ENCODE measurements around the gene FOXA2. TPM values are rescaled to one million over a fixed set of nuclear protein-coding genes. Genes with fewer than 3 reads are reported as not detected.

Gene FOXA2
- total and polyA plus RNA-seq, 2 of the 13 experiments (the other 11 are each of a cell fraction or from before 2014, with no cell fraction given) = 8.8 to 12.2 TPM

DNA sequence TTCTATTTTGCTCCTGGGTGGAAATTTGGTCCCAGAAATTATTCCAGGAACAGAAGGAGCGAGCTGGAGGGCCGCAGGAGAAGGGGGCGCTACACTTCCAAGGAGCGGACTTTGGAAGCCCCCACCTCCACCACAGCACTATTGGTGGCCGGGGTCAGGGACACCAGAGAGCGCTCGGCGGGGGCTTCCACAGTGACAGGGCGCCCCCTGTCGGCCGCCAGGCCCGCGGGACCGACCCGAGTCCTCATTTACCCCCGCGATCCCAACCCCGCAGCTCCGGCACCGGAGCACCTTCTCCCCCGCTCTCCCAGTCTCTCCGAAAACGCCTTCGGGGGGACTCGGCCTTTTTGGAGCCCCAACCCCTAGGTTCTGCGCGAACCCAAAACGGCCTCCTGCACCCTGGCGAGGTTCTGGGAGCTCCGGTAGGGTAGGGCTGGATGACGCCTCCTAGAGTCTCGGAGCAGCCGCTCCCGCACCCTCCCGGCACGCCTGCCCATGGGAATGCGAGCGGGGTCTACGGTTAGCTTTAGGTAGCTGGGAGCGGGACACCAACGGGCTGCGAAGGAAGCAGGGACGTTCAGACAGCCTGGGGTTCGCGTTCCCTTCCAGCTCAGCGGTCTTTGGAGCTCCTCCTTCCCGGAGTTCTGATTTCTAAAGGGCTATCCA, 2.4 kb upstream of the FOXA2 start (continued):
- TF ChIP-seq SIX4 (CRISPR knock-in tag; IDR thresholded peaks at IDR 0.05) (no peak), ZNF205 (CRISPR knock-in tag; IDR thresholded peaks at IDR 0.05) (peak; percentile 60; the same call in 1 of the 2 replicates), ZKSCAN1 (IDR thresholded peaks at IDR 0.05; ENCODE audit: low read length) (peak; percentile 54), ZFAT (CRISPR knock-in tag; conservative IDR thresholded peaks at IDR 0.05) (no peak), ZMYM4 (CRISPR knock-in tag; IDR thresholded peaks at IDR 0.05) (peak; percentile 83), ZSCAN25 (CRISPR knock-in tag; IDR thresholded peaks at IDR 0.05) (peak; percentile 46; the same call in 1 of the 2 replicates), ZNF616 (CRISPR knock-in tag; IDR thresholded peaks at IDR 0.05; ENCODE audit: low read depth) (peak; percentile 33; the same call in 1 of the 2 replicates), NCOA1 (CRISPR knock-in tag; IDR thresholded peaks at IDR 0.05) (peak; percentile 74; the same call in 1 of the 2 replicates), MEIS1 (CRISPR knock-in tag; IDR thresholded peaks at IDR 0.05; ENCODE audit: borderline replicate concordance) (0 out of 2 replicates have a peak, but pooled peaks have one; percentile 22), ZNF724P (CRISPR knock-in tag; IDR thresholded peaks at IDR 0.05; ENCODE audit: borderline replicate concordance) (no peak), ZNF605 (CRISPR knock-in tag; IDR thresholded peaks at IDR 0.05) (peak; percentile 63), HNF4G (IDR thresholded peaks at IDR 0.05; ENCODE audit: borderline replicate concordance, low read depth, low read length) (peak; percentile 78), HNF4G (CRISPR knock-in tag; IDR thresholded peaks at IDR 0.05; ENCODE audit: borderline replicate concordance, low read depth) (no peak), PAX8 (CRISPR knock-in tag; IDR thresholded peaks at IDR 0.05; ENCODE audit: borderline replicate concordance) (no peak), ZNF20 (CRISPR knock-in tag; IDR thresholded peaks at IDR 0.05) (no peak)
- TF ChIP-seq, protein P1, sequence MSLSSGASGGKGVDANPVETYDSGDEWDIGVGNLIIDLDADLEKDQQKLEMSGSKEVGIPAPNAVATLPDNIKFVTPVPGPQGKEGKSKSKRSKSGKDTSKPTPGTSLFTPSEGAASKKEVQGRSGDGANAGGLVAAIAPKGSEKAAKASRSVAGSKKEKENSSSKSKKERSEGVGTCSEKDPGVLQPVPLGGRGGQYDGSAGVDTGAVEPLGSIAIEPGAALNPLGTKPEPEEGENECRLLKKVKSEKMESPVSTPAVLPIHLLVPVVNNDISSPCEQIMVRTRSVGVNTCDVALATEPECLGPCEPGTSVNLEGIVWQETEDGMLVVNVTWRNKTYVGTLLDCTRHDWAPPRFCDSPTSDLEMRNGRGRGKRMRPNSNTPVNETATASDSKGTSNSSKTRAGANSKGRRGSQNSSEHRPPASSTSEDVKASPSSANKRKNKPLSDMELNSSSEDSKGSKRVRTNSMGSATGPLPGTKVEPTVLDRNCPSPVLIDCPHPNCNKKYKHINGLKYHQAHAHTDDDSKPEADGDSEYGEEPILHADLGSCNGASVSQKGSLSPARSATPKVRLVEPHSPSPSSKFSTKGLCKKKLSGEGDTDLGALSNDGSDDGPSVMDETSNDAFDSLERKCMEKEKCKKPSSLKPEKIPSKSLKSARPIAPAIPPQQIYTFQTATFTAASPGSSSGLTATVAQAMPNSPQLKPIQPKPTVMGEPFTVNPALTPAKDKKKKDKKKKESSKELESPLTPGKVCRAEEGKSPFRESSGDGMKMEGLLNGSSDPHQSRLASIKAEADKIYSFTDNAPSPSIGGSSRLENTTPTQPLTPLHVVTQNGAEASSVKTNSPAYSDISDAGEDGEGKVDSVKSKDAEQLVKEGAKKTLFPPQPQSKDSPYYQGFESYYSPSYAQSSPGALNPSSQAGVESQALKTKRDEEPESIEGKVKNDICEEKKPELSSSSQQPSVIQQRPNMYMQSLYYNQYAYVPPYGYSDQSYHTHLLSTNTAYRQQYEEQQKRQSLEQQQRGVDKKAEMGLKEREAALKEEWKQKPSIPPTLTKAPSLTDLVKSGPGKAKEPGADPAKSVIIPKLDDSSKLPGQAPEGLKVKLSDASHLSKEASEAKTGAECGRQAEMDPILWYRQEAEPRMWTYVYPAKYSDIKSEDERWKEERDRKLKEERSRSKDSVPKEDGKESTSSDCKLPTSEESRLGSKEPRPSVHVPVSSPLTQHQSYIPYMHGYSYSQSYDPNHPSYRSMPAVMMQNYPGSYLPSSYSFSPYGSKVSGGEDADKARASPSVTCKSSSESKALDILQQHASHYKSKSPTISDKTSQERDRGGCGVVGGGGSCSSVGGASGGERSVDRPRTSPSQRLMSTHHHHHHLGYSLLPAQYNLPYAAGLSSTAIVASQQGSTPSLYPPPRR (CRISPR knock-in tag; IDR thresholded peaks at IDR 0.05; ENCODE audit: borderline replicate concordance) = peak; percentile 64
- TF ChIP-seq, protein P2, sequence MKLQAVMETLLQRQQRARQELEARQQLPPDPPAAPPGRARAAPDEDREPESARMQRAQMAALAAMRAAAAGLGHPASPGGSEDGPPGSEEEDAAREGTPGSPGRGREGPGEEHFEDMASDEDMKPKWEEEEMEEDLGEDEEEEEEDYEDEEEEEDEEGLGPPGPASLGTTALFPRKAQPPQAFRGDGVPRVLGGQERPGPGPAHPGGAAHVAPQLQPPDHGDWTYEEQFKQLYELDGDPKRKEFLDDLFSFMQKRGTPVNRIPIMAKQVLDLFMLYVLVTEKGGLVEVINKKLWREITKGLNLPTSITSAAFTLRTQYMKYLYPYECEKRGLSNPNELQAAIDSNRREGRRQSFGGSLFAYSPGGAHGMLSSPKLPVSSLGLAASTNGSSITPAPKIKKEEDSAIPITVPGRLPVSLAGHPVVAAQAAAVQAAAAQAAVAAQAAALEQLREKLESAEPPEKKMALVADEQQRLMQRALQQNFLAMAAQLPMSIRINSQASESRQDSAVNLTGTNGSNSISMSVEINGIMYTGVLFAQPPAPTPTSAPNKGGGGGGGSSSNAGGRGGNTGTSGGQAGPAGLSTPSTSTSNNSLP (IDR thresholded peaks at IDR 0.05; ENCODE audit: low read depth, low read length) = no peak
- TF ChIP-seq, protein P3, sequence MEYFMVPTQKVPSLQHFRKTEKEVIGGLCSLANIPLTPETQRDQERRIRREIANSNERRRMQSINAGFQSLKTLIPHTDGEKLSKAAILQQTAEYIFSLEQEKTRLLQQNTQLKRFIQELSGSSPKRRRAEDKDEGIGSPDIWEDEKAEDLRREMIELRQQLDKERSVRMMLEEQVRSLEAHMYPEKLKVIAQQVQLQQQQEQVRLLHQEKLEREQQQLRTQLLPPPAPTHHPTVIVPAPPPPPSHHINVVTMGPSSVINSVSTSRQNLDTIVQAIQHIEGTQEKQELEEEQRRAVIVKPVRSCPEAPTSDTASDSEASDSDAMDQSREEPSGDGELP (IDR thresholded peaks at IDR 0.05; ENCODE audit: borderline replicate concordance, low read depth) = no peak
- TF ChIP-seq, protein P4, sequence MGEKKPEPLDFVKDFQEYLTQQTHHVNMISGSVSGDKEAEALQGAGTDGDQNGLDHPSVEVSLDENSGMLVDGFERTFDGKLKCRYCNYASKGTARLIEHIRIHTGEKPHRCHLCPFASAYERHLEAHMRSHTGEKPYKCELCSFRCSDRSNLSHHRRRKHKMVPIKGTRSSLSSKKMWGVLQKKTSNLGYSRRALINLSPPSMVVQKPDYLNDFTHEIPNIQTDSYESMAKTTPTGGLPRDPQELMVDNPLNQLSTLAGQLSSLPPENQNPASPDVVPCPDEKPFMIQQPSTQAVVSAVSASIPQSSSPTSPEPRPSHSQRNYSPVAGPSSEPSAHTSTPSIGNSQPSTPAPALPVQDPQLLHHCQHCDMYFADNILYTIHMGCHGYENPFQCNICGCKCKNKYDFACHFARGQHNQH (CRISPR knock-in tag; IDR thresholded peaks at IDR 0.05) = peak; percentile 65
- TF ChIP-seq, protein P5, sequence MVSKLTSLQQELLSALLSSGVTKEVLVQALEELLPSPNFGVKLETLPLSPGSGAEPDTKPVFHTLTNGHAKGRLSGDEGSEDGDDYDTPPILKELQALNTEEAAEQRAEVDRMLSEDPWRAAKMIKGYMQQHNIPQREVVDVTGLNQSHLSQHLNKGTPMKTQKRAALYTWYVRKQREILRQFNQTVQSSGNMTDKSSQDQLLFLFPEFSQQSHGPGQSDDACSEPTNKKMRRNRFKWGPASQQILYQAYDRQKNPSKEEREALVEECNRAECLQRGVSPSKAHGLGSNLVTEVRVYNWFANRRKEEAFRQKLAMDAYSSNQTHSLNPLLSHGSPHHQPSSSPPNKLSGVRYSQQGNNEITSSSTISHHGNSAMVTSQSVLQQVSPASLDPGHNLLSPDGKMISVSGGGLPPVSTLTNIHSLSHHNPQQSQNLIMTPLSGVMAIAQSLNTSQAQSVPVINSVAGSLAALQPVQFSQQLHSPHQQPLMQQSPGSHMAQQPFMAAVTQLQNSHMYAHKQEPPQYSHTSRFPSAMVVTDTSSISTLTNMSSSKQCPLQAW (CRISPR knock-in tag; IDR thresholded peaks at IDR 0.05) = peak; percentile 61; the same call in 1 of the 2 replicates
